Fibroblast of the aortic adventitia (primary cell): ENCODE data around the gene MRGPRE. TPM values are rescaled to one million over a fixed set of nuclear protein-coding genes. Genes with fewer than 3 reads are reported as not detected.

ENCODE experiments used
- DNase-seq: peaks from one replicate; pipeline ENCODE4 v3.0.0-alpha.2; 2010; ENCODE audit warnings: low read depth
- H3K4me3 ChIP-seq: 2 replicates; pipeline ENCODE4 v1.5.1; 2011; ENCODE audit warnings: low read depth, mild to moderate bottlenecking, control low read depth, low read length, moderate library complexity
- total RNA-seq: library from RNA; depleted of rRNA; stranded (reverse); fragments of >200 nt; gene quantifications from 2 replicates; pipeline ENCODE4 v1.2.3, GENCODE V29; 2012; ENCODE audit warnings: low replicate concordance
- TF ChIP-seq, protein P1 (sequence below): IDR thresholded peaks from 2 replicates; pipeline ENCODE4 v1.5.1; 2011; ENCODE audit warnings: mild to moderate bottlenecking, low read length, control low read depth, inconsistent platforms; ENCODE audit not compliant: insufficient read depth

MRGPRE gene
- total RNA-seq, 1 donor: not detected

DNA sequence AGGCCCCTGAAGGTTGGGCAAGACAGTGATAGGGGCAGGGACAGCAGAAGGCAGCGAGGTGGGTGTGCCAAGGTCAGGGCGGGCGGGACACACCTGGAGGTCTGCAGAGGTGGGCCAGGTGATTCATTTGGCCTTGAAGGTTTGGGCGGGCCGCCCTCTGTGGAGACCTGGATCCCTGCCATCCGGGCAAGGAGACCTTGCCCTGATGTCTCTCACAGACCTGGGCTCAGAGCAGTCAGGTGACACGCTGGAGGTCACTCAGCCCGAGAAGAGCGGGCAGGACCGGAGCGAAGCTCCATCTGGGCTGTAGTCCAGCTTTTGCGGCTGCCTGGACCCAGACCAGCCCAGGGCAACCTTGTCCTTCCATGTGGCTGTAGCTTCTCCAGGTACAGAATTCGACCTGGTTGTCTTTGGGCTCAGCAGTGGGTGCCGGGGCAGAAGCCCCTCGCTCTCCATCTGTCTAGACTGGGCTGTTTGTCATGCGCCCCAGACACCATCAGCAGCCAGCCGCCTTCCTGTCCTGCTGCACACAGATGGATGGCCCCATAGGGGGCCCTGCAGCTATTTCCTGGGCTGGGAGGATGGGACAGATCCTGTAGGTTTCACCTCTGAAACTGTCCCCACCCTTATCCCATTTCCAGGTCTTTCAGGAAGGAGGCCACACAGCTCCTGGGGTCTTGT is 16.7 kb downstream of the MRGPRE start:
- DNase-seq: no peak
- TF ChIP-seq, protein P1, sequence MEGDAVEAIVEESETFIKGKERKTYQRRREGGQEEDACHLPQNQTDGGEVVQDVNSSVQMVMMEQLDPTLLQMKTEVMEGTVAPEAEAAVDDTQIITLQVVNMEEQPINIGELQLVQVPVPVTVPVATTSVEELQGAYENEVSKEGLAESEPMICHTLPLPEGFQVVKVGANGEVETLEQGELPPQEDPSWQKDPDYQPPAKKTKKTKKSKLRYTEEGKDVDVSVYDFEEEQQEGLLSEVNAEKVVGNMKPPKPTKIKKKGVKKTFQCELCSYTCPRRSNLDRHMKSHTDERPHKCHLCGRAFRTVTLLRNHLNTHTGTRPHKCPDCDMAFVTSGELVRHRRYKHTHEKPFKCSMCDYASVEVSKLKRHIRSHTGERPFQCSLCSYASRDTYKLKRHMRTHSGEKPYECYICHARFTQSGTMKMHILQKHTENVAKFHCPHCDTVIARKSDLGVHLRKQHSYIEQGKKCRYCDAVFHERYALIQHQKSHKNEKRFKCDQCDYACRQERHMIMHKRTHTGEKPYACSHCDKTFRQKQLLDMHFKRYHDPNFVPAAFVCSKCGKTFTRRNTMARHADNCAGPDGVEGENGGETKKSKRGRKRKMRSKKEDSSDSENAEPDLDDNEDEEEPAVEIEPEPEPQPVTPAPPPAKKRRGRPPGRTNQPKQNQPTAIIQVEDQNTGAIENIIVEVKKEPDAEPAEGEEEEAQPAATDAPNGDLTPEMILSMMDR: no peak
- H3K4me3 ChIP-seq: no peak overlapping the region

DNA sequence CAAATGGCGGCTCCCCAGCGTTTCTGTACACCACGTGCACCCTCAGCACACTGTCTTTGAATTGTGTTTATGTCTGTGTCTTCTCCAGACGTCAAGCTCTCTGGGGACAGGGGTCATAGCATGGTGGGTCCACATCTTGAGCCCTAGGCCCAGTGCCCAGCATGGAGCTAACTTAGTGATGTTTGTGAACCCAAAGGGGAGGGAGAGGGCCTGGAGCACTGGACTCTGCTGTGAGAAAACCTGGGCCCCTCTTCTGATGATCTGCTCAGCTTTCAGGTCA is 17.9 kb downstream of the MRGPRE start:
- no peak for DNase-seq
- TF ChIP-seq, protein P1: no peak

DNA sequence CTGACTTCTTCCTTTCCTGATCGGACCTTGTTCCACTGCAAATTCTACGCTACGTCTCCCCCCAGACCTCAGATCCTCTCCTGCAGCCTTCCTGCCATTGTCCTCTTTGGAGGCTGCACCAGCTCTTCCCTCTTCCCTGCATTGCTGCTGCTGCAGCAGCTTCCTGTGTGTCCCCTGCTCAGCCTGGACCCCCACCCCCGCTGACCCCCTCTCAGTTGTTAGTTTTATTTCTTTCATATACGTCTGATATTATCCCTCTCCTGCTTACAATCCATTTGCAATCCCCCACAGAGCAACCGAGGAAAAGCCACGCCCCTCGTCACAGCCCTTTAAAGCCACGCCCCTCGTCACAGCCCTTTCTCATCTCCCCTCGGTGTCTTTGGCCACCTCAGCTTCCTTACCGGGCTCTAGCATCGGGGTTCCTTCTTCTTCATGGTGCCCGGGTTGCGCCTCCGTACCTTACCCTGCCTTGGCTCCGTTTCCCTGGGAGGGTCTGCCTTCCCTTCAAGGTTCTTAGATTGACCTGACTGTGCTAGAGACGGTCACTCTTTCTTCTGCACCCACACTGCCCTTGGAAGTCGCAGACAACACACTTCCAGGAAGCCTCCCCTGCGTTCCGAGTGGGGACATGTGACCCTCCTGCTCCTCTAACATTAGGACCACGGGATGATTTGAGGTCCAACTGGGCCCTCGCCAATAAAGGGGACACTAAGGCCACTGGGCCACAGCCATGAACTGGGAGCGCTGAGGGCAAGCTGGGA is 18.4 kb downstream of the MRGPRE start:
- DNase-seq: no peak
- H3K4me3 ChIP-seq: no peak overlapping the region
- TF ChIP-seq, protein P1: no peak

More for the DNA sequence above, 17.9 kb downstream of the MRGPRE start:
- no peak overlapping the region for H3K4me3 ChIP-seq

DNA sequence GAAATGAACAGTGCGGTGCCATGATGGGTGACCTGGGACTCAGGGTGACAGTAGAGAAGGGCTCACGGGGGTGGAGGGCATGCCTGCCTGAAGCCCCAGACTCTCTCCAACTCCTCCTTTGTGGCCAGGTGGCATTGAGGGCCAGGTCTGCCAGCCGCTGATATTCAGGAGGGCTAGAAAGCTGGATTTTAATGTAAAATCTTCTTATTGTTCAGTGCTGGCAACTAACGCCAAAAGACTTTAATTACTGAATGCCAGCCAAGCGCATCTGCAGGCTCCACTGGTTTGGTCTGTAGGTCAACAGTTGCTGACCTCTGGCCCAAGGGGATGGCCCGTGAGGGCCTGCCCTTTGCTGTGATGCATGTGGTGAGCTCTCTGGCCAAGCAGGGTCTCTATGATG is 23.9 kb downstream of the MRGPRE start:
- no peak overlapping the region for H3K4me3 ChIP-seq
- DNase-seq: no peak
- TF ChIP-seq, protein P1: no peak

DNA sequence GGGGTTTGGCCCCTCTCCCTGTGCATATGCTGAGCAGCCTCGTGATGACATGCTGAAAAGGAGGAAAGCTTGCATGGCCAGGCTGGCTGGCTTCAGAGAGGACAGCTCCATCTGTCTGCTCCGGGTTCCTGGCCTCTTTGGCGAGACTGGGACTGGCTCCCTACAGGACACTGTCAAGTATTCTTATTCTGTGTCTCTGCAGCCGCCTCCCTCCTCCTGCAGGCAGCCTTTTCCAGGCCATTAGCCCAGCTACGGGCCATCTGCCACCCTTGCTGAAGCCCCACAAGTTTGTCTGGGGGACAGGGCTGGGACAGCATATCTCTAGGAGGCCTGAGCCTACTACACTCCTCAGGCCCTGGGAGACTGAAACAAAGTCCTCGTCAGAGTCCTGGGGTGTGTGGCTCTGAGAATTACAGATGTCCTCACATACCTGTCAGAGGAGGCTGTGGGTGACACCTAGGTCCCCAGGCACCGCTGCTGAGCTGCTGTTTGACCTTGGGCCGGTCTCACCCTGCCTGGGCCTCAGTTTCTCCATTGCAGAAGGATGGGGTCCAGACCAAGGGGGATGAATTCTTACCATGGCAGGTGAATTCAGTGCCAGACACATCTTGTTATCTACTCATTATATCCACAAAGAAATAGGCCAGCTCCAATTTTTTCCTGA is 24.6 kb downstream of the MRGPRE start:
- no peak for DNase-seq
- H3K4me3 ChIP-seq: no peak overlapping the region
- TF ChIP-seq, protein P1: no peak

DNA sequence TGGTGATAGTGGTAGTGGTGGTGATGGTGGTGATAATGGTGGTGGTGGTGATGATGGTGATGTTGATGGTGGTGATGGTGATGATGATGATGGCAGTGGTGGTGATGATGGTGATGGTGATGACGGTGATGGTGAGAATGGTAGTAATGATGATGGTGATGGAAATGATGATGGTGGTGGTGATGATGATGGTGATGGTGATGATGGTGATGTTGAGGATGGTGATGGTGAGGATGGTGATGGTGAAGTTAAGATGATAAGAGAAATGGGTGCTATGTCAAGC is 25.4 kb downstream of the MRGPRE start:
- no peak for DNase-seq
- no peak overlapping the region for H3K4me3 ChIP-seq
- TF ChIP-seq, protein P1: no peak
